Right lobe of liver (tissue), 4 donors: Measurements from ENCODE around the gene COX11.

Experiments used
- CTCF ChIP-seq, 4 donors: fragments of 200-600 bp in 3 of 4; fragments of 450-650 bp in 1 of 4; IDR thresholded peaks; one replicate each; pipeline versions ENCODE4 v1.5.1 to v1.8.0; 2016 to 2022; ENCODE audit warnings: antibody characterized with exemption in 4 of 4, mild to moderate bottlenecking in 2 of 4
- POLR2A ChIP-seq: fragments of 450-650 bp; IDR thresholded peaks from one replicate; pipeline ENCODE4 v1.6.1; 2017; ENCODE audit warnings: antibody characterized with exemption, mild to moderate bottlenecking
- donor health status: DM: no; HTN: no; CAD: no.
- donor health status: DM: no; HTN: no; CAD: no.
- donor health status: DM: no; HTN: yes; CAD: no.

GRCh38 chr17:54947396-54947795 is 21.1 kb downstream of the COX11 start:
- TF ChIP-seq CTCF (IDR thresholded peaks at IDR 0.05) (no peak), POLR2A (no peak)
